ENCODE data around the gene B3GNT5.

DNA sequence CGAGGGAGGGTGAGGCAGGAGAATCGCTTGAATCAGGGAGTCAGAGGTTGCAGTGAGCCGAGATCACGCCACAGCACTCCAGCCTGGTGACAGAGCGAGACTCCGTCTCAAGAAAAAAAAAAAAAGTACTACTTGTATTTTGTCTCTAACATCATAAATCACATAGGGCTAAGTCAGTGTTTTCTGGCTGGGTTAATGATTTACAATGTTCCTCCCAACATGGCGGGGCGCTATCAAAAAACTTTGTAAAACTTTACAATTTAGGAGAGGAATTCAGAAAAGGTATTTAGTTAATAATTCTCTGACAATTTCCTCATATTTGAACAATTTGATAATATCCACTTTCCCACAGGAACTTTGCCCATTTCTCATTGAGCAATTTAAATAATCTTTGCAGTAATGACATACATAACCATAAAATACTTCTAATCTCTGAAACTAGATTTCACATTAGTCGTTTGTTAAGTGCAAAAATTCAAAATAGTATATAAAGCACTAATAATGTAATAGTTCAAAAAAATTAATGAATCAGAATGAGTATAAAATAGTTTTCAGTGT, 26.6 kb upstream of the B3GNT5 start:
- TF ChIP-seq CTCF (IDR thresholded peaks at IDR 0.05 in 4 of 5, conservative IDR thresholded peaks at IDR 0.05 in 1 of 5), result no peak
- no peak for TF ChIP-seq POLR2A (IDR thresholded peaks at IDR 0.05)

All from gastrocnemius medialis (tissue), 4 donors.